HepG2 (cell line): ENCODE measurements around the gene OSBPL5. TPM values are rescaled to one million over a fixed set of nuclear protein-coding genes. Genes with fewer than 3 reads are reported as not detected.
A peak's percentile ranks its signal among the peaks of the same experiment; 100 is the strongest.

Experiments
- ATAC-seq: fragments of 200-7000 bp; cut with Tn5 transposase; 3 replicates; pipeline ENCODE4 v1.9.1; 2020; ENCODE audit warnings: mild to moderate bottlenecking, moderate library complexity
- BruUV-seq: library from RNA; stranded (reverse); fragments of 400-500 nt; replicated peaks from 2 replicates; lab custom pipeline; 2021; lab: Mats Ljungman, UMichigan
- CTCF ChIA-PET: fragments of 300-600 bp; formaldehyde crosslinking; extraction: SDS; loops from one replicate; lab custom pipeline; 2021; ENCODE audit warnings: low total read pairs, inconsistent platforms, low intra/inter-chr PET ratio; lab: Yijun Ruan, JAX
- POLR2A ChIA-PET: fragments of 350-600 bp; sonication (Branson Sonifier 250); formaldehyde crosslinking; loops from one replicate; lab custom pipeline; 2020; ENCODE audit warnings: antibody characterized with exemption, inconsistent platforms; lab: Yijun Ruan, JAX
- DNase-seq: peaks from one replicate; pipeline ENCODE4 v3.0.0-alpha.2; 2015; ENCODE audit warnings: low spot score
- FAIRE-seq: peaks from 3 replicates; lab custom pipeline; 2011; peaks lifted over from hg19 to GRCh38; lab: Jason Lieb, UNC
- H2AFZ ChIP-seq: one replicate; pipeline ENCODE4 v1.6.1; 2011; ENCODE audit warnings: low read length, inconsistent platforms
- H3K27ac ChIP-seq: fragments of 300-600 bp; 3 replicates; pipeline ENCODE4 v1.8.0; 2011; ENCODE audit warnings: mixed run types, mild to moderate bottlenecking, mixed read lengths, low read length, inconsistent platforms; ENCODE audit not compliant: insufficient read depth; ENCODE audit errors: extremely low read length
- H3K27me3 ChIP-seq, 2 experiments: fragments of 200-600 bp in 1 of 2; 2 replicates in 1 of 2; 3 replicates in 1 of 2; pipeline versions ENCODE4 v1.6.0 to v1.8.0; 2011; ENCODE audit warnings: low read length in 2 of 2, mild to moderate bottlenecking in 2 of 2, moderate library complexity in 2 of 2, inconsistent platforms in 1 of 2; ENCODE audit not compliant: insufficient read depth in 2 of 2, control insufficient read depth in 1 of 2
- H3K36me3 ChIP-seq, 2 experiments: fragments of 200-600 bp in 1 of 2; replicated peaks in 1 of 2; 2 replicates in 1 of 2; 3 replicates in 1 of 2; pipeline versions ENCODE4 v1.5.1 to v1.8.0; 2011; ENCODE audit warnings: low read length in 2 of 2, inconsistent platforms in 1 of 2; ENCODE audit not compliant: insufficient read depth in 2 of 2, control insufficient read depth in 1 of 2
- H3K4me1 ChIP-seq: 2 replicates; pipeline ENCODE4 v1.5.1; 2012; ENCODE audit warnings: low read length, inconsistent platforms; ENCODE audit not compliant: insufficient read depth
- H3K4me2 ChIP-seq: 2 replicates; pipeline ENCODE4 v1.6.0; 2011; ENCODE audit warnings: low read depth, low read length, inconsistent platforms
- H3K4me3 ChIP-seq, 3 experiments: fragments of 200-600 bp in 1 of 3; sonication (generic), shearing (Covaris generic) in 1 of 3; replicated peaks in 1 of 3; 2 replicates each; pipeline ENCODE4 v1.5.1; 2011 to 2016; ENCODE audit warnings: low read length in 3 of 3, inconsistent platforms in 2 of 3, low read depth in 2 of 3, mild to moderate bottlenecking in 2 of 3, control low read depth in 1 of 3, mixed read lengths in 1 of 3; ENCODE audit not compliant: insufficient read depth in 1 of 3
- H3K79me2 ChIP-seq: one replicate; pipeline ENCODE4 v1.6.1; 2011; ENCODE audit warnings: low read length, inconsistent platforms; ENCODE audit not compliant: insufficient read depth
- H3K9ac ChIP-seq: 2 replicates; pipeline ENCODE4 v1.6.0; 2011; ENCODE audit warnings: mild to moderate bottlenecking, low read depth, low read length, inconsistent platforms; ENCODE audit not compliant: insufficient read depth
- H3K9me3 ChIP-seq: 2 replicates; pipeline ENCODE4 v1.5.1; 2012; ENCODE audit warnings: mild to moderate bottlenecking, low read length
- H4K20me1 ChIP-seq: 2 replicates; pipeline ENCODE4 v1.6.0; 2011; ENCODE audit warnings: inconsistent platforms, mild to moderate bottlenecking, low read length, moderate library complexity; ENCODE audit not compliant: insufficient read depth
- GMEB1 ChIP-seq: sonication (generic); formaldehyde crosslinking; IDR thresholded peaks from 2 replicates; pipeline ENCODE4 v1.5.1; 2020; ENCODE audit warnings: missing genetic modification reagents, mild to moderate bottlenecking, borderline replicate concordance
- HMGXB3 ChIP-seq: sonication (generic); formaldehyde crosslinking; IDR thresholded peaks from 2 replicates; pipeline ENCODE4 v1.4.0; 2020; ENCODE audit warnings: missing genetic modification reagents, borderline replicate concordance
- ISL2 ChIP-seq: sonication (generic); formaldehyde crosslinking; IDR thresholded peaks from 2 replicates; pipeline ENCODE4 v1.5.0; 2020; ENCODE audit warnings: missing genetic modification reagents
- KDM2A ChIP-seq: sonication (generic); formaldehyde crosslinking; IDR thresholded peaks from 2 replicates; pipeline ENCODE4 v1.4.0; 2020; ENCODE audit warnings: low read depth, missing genetic modification reagents, borderline replicate concordance
- LBX2 ChIP-seq: sonication (generic); formaldehyde crosslinking; IDR thresholded peaks from 2 replicates; pipeline ENCODE4 v1.5.0; 2020; ENCODE audit warnings: missing genetic modification reagents, mild to moderate bottlenecking, borderline replicate concordance
- PBX2 ChIP-seq: IDR thresholded peaks from 2 replicates; pipeline ENCODE4 v1.6.1; 2016; ENCODE audit warnings: control low read depth
- SMC3 ChIP-seq: IDR thresholded peaks from 2 replicates; pipeline ENCODE4 v1.6.1; 2011; ENCODE audit warnings: low read length, improper control_type of control experiment
- SRSF4 ChIP-seq: fragments of 200-400 bp; formaldehyde crosslinking; IDR thresholded peaks from one replicate; pipeline ENCODE4 v1.6.1; 2018; ENCODE audit warnings: mild to moderate bottlenecking, low read depth, low read length, moderate library complexity; ENCODE audit not compliant: poor library complexity, severe bottlenecking
- ZFYVE20 ChIP-seq: sonication (generic); formaldehyde crosslinking; IDR thresholded peaks from 2 replicates; pipeline ENCODE4 v1.8.0; 2023; ENCODE audit warnings: low read depth, mild to moderate bottlenecking, moderate library complexity, missing genetic modification reagents, borderline replicate concordance
- ZNF251 ChIP-seq: sonication (generic); formaldehyde crosslinking; IDR thresholded peaks from 2 replicates; pipeline ENCODE4 v1.9.0; 2021; ENCODE audit warnings: mild to moderate bottlenecking, missing genetic modification reagents
- ZNF644 ChIP-seq: IDR thresholded peaks from 2 replicates; pipeline ENCODE4 v1.6.1; 2016; ENCODE audit warnings: low read depth
- ZNF672 ChIP-seq: sonication (generic); formaldehyde crosslinking; IDR thresholded peaks from 2 replicates; pipeline ENCODE4 v1.8.1; 2022; ENCODE audit warnings: missing genetic modification reagents
- ZNF720 ChIP-seq: sonication (generic); formaldehyde crosslinking; IDR thresholded peaks from 2 replicates; pipeline ENCODE4 v1.4.0; 2020; ENCODE audit warnings: missing genetic modification reagents
- ZNF781 ChIP-seq: sonication (generic); formaldehyde crosslinking; IDR thresholded peaks from 2 replicates; pipeline ENCODE4 v1.5.1; 2020; ENCODE audit warnings: borderline replicate concordance, mild to moderate bottlenecking, missing genetic modification reagents; ENCODE audit errors: not compliant biosample characterization
- WGBS: methylation state at CpG from one replicate; pipeline ENCODE4 v1.1.6; 2017; ENCODE audit warnings: low lambda C conversion rate; 5-methylcytosine and 5-hydroxymethylcytosine counted together
- in situ Hi-C: cut with HindIII; loops from 2 replicates; pipeline ENCODE4 v1.10.0; 2017; ENCODE audit warnings: low pct_unique_long_range_greater_than_20kb; ENCODE audit not compliant: extremely low pct_ligation_motif_present
- intact Hi-C: fragments of 100-400 bp; cut with micrococcal nuclease; formaldehyde crosslinking; loops from one replicate; pipeline ENCODE4 v1.10.0; 2022; ENCODE audit not compliant: unreplicated experiment
- polyA plus RNA-seq, 8 experiments: library from polyadenylated mRNA; depleted of rRNA in 3 of 8; stranded (reverse) in 7 of 8; unstranded in 1 of 8; fragments of >200 nt; fragmentation: Illumina TruSeq in 4 of 8; extraction: Trizol in 4 of 8; gene quantifications; 2 replicates each; pipeline versions ENCODE4 v1.2.1 to v1.2.3, GENCODE V29; 2011 to 2016; ENCODE audit warnings: low read depth in 4 of 8, missing spikeins in 1 of 8, mixed read lengths in 1 of 8; ENCODE audit not compliant: insufficient read depth in 1 of 8
- total RNA-seq, 5 experiments: library from RNA; depleted of rRNA; stranded (reverse); fragments of >200 nt; fragmentation: Illumina TruSeq; extraction: Trizol; gene quantifications; 2 replicates each; pipeline ENCODE4 v1.2.3, GENCODE V29; 2016; ENCODE audit warnings: low read depth in 1 of 5

The OSBPL5 gene
- total and polyA plus RNA-seq, 2 of the 13 experiments (the other 11 are each of a cell fraction or from before 2014, with no cell fraction given): not detected

GRCh38 chr11:3057069-3057963, 107.8 kb downstream of the OSBPL5 start, which contains the start of gene CARS1:
TSS of gene CARS1 (minus strand) at chr11:3057423. CDS start at chr11:3057367, 56 bp downstream.
- Histone ChIP-seq H3K79me2 (peaks cover 35% of the 10 kb centered on the region), H3K4me1 (peaks cover 28% of the 10 kb centered on the region), H2AFZ (peak within 1 kb of the TSS; percentile 59), H3K9me3 (no peaks in the 10 kb centered on the region), H3K4me3 (peak within 1 kb of the TSS; percentile 95 to 100 (median 99)), H4K20me1 (peaks cover 12% of the 10 kb centered on the region; the same call in 1 of the 2 replicates), H3K36me3 (peaks cover 3 to 17% of the 10 kb centered on the region in 2 experiments; a peak in 4 of 5 replicates), H3K9ac (peak within 1 kb of the TSS; percentile 88), H3K27me3 (peaks cover 2 to 4% of the 10 kb centered on the region in 2 experiments; a peak in 3 of 5 replicates), H3K4me2 (peak within 1 kb of the TSS; percentile 93), H3K27ac (peak within 1 kb of the TSS; percentile 54)
- POLR2A ChIA-PET: interaction anchor here (0.7 to 1.4 kb wide), 4 partner anchors 29 to 154 kb away, joined by 3 to 5 read pairs (median 4); partner anchors contain the start of gene NAP1L4
- WGBS: 0% methylated on average over 8 of the region's 68 CpGs
- in situ Hi-C loops: no loop called here
- BruUV-seq: no TSS peak
- FAIRE-seq: peak; percentile 44
- CTCF ChIA-PET: no interaction called here
- DNase-seq: peak; percentile 91
- ATAC-seq: peak; percentile 96
- intact Hi-C loops: loop anchor here (5.0 kb wide), 1 partner anchor 35 kb away; no protein-coding TSS in a partner anchor
- TF ChIP-seq ZNF781 (peak; percentile 93), KDM2A (CRISPR knock-in tag) (peak; percentile 81), LBX2 (no peak), ZNF672 (no peak), ZNF251 (CRISPR knock-in tag) (no peak), GMEB1 (peak; percentile 95), HMGXB3 (peak; percentile 67; the same call in 1 of the 2 replicates), ZNF644 (CRISPR knock-in tag) (no peak), PBX2 (CRISPR knock-in tag) (no peak), ZFYVE20 (CRISPR knock-in tag) (no peak), SRSF4 (no peak), ZNF720 (CRISPR knock-in tag) (no peak), SMC3 (no peak), ISL2 (peak; percentile 73)
